Coronary artery (tissue), 2 donors: ENCODE data around the gene FNBP1L.
A peak's percentile ranks its signal among the peaks of the same experiment; 100 is the strongest.

Experiments used
- DNase-seq: peaks from one replicate; pipeline ENCODE4 v3.0.0-alpha.2; 2017; ENCODE audit warnings: low spot score
- H3K27ac ChIP-seq, 2 donors: fragments of 200-600 bp; sonication (generic); one replicate each; pipeline ENCODE4 v1.5.1; 2016 to 2019
- H3K4me3 ChIP-seq: fragments of 200-600 bp; sonication (generic); 2 replicates; pipeline ENCODE4 v1.5.1; 2016; ENCODE audit warnings: mild to moderate bottlenecking, moderate library complexity
- CTCF ChIP-seq: fragments of 200-600 bp; sonication (generic); IDR thresholded peaks from one replicate; pipeline ENCODE4 v1.5.1; 2019; ENCODE audit warnings: antibody characterized with exemption

Gene FNBP1L

GRCh38 chr1:93447481-93448291, at the start of gene FNBP1L:
Gene FNBP1L, plus strand, starts transcription at chr1:93448118. Its CDS starts 164 bp downstream, at chr1:93448282.
- Histone ChIP-seq H3K4me3 (peak within 1 kb of the TSS; percentile 88), H3K27ac (peak within 1 kb of the TSS; percentile 34 to 60)
- TF ChIP-seq CTCF, result no peak
- peak; percentile 80 for DNase-seq

GRCh38 chr1:93399781-93400180, 48.1 kb upstream of the FNBP1L start:
- no peak overlapping the region for H3K27ac ChIP-seq

GRCh38 chr1:93408203-93408602, 39.7 kb upstream of the FNBP1L start:
- no peak for TF ChIP-seq CTCF
- H3K4me3 ChIP-seq, result no peak overlapping the region
- no peak for DNase-seq
- no peak overlapping the region for H3K27ac ChIP-seq

More at GRCh38 chr1:93399781-93400180, 48.1 kb upstream of the FNBP1L start:
- no peak for DNase-seq
- no peak for TF ChIP-seq CTCF
- H3K4me3 ChIP-seq, result no peak overlapping the region

- TF ChIP-seq CTCF, result no peak
- no peak for DNase-seq
- Histone ChIP-seq H3K4me3 (no peak overlapping the region), H3K27ac (no peak overlapping the region)
Measured at GRCh38 chr1:93411000-93411399, 36.9 kb upstream of the FNBP1L start.

GRCh38 chr1:93414749-93415148, 33.2 kb upstream of the FNBP1L start:
- no peak overlapping the region for H3K27ac ChIP-seq
- no peak for TF ChIP-seq CTCF
- H3K4me3 ChIP-seq, result peak overlapping the region; percentile 10
- no peak for DNase-seq

GRCh38 chr1:93415296-93415695, 32.6 kb upstream of the FNBP1L start:
- TF ChIP-seq CTCF, result no peak
- H3K27ac ChIP-seq, result no peak overlapping the region
- no peak overlapping the region for H3K4me3 ChIP-seq
- DNase-seq, result no peak

- H3K4me3 ChIP-seq, result no peak overlapping the region
- DNase-seq, result no peak
- no peak overlapping the region for H3K27ac ChIP-seq
- no peak for TF ChIP-seq CTCF
Measured at GRCh38 chr1:93416183-93416582, 31.7 kb upstream of the FNBP1L start.
